OCI-LY1 (cell line): Measurements from ENCODE around the gene GPAM.

Experiments used
- H2AFZ ChIP-seq: fragments of 200-600 bp; sonication (generic), shearing (Covaris generic); 2 replicates; pipeline ENCODE4 v1.6.0; 2014; ENCODE audit warnings: antibody characterized with exemption, mild to moderate bottlenecking, low read length
- H3F3A ChIP-seq: fragments of 200-600 bp; sonication (generic), shearing (Covaris generic); 2 replicates; pipeline ENCODE4 v1.6.0; 2014; ENCODE audit warnings: mild to moderate bottlenecking, antibody characterized with exemption, low read length, moderate library complexity; ENCODE audit not compliant: insufficient read depth
- H3K27ac ChIP-seq: fragments of 200-600 bp; sonication (generic); 2 replicates; pipeline ENCODE4 v1.5.1; 2014; ENCODE audit warnings: low read length, mixed run types, mild to moderate bottlenecking, low read depth; ENCODE audit not compliant: poor library complexity, severe bottlenecking
- H3K27me3 ChIP-seq: fragments of 200-600 bp; sonication (generic); 2 replicates; pipeline ENCODE4 v1.6.0; 2014; ENCODE audit warnings: antibody characterized with exemption, mild to moderate bottlenecking, low read length, moderate library complexity; ENCODE audit not compliant: insufficient read depth
- H3K36me3 ChIP-seq: fragments of 200-600 bp; sonication (generic); 2 replicates; pipeline ENCODE4 v1.6.1; 2014; ENCODE audit warnings: mild to moderate bottlenecking, antibody characterized with exemption, low read length, moderate library complexity, mixed read lengths; ENCODE audit not compliant: insufficient read depth
- H3K4me1 ChIP-seq: fragments of 200-600 bp; sonication (generic); 2 replicates; pipeline ENCODE4 v1.5.1; 2014; ENCODE audit warnings: mild to moderate bottlenecking, low read length, moderate library complexity; ENCODE audit not compliant: insufficient read depth, severe bottlenecking
- H3K4me2 ChIP-seq: fragments of 200-600 bp; sonication (generic), shearing (Covaris generic); 2 replicates; pipeline ENCODE4 v1.6.1; 2014; ENCODE audit warnings: low read length
- H3K4me3 ChIP-seq: fragments of 200-600 bp; sonication (generic); 2 replicates; pipeline ENCODE4 v1.5.1; 2014; ENCODE audit warnings: low read length, low read depth, mild to moderate bottlenecking, mixed read lengths; ENCODE audit not compliant: poor library complexity, severe bottlenecking
- H3K79me2 ChIP-seq: fragments of 200-600 bp; shearing (Covaris generic); 2 replicates; pipeline ENCODE4 v1.6.1; 2016; ENCODE audit warnings: mixed run types, low read length, mixed read lengths; ENCODE audit not compliant: insufficient read depth
- H3K9ac ChIP-seq: fragments of 200-600 bp; sonication (generic), shearing (Covaris generic); 2 replicates; pipeline ENCODE4 v1.6.1; 2014; ENCODE audit warnings: mild to moderate bottlenecking, low read length, mixed read lengths
- H3K9me2 ChIP-seq: fragments of 200-600 bp; sonication (generic), shearing (Covaris generic); 2 replicates; pipeline ENCODE4 v1.6.1; 2014; ENCODE audit warnings: low read depth, mild to moderate bottlenecking, low read length, mixed read lengths
- H3K9me3 ChIP-seq: fragments of 200-600 bp; shearing (Covaris generic); 2 replicates; pipeline ENCODE4 v1.6.1; 2014; ENCODE audit warnings: low read length, mixed read lengths
- H4K20me1 ChIP-seq: fragments of 200-600 bp; sonication (generic), shearing (Covaris generic); 2 replicates; pipeline ENCODE4 v1.6.0; 2016; ENCODE audit warnings: mild to moderate bottlenecking, low read length; ENCODE audit not compliant: insufficient read depth
- CTCF ChIP-seq: fragments of 200-600 bp; sonication (generic), shearing (Covaris generic); IDR thresholded peaks from 2 replicates; pipeline ENCODE4 v1.5.1; 2017; ENCODE audit warnings: mild to moderate bottlenecking, antibody characterized with exemption, low read length, moderate library complexity, mixed read lengths
- EZH2 ChIP-seq: fragments of 200-600 bp; sonication (generic), shearing (Covaris generic); IDR thresholded peaks from 2 replicates; pipeline ENCODE4 v1.8.0; 2017; ENCODE audit warnings: borderline replicate concordance, mixed run types, mild to moderate bottlenecking, antibody characterized with exemption, low read length, moderate library complexity, mixed read lengths

GPAM gene

GRCh38 chr10:112215342-112215774 is 31.8 kb upstream of the GPAM start:
- Histone ChIP-seq H3K27me3 (peaks cover 4% of the 10 kb centered on the region), H2AFZ (no peak overlapping the region), H4K20me1 (no peaks in the 10 kb centered on the region), H3K9me2 (no peaks in the 10 kb centered on the region), H3K9me3 (peaks cover 4% of the 10 kb centered on the region; the same call in 1 of the 2 replicates), H3K9ac (no peak overlapping the region), H3K4me3 (no peak overlapping the region), H3K79me2 (no peaks in the 10 kb centered on the region), H3K27ac (no peak overlapping the region), H3K4me2 (no peak overlapping the region), H3F3A (no peaks in the 10 kb centered on the region), H3K4me1 (no peaks in the 10 kb centered on the region), H3K36me3 (no peaks in the 10 kb centered on the region)
- TF ChIP-seq CTCF (no peak), EZH2 (no peak)

GRCh38 chr10:112214298-112214926 is 30.8 kb upstream of the GPAM start:
- peaks cover 4% of the 10 kb centered on the region for H3K27me3 ChIP-seq
- H3K4me1 ChIP-seq: no peaks in the 10 kb centered on the region
- TF ChIP-seq CTCF (no peak), EZH2 (no peak)
- no peaks in the 10 kb centered on the region for H3K9me3 ChIP-seq
- H3K4me2 ChIP-seq: no peak overlapping the region
- no peaks in the 10 kb centered on the region for H3K79me2 ChIP-seq
- no peaks in the 10 kb centered on the region for H3K36me3 ChIP-seq
- H3K9me2 ChIP-seq: no peaks in the 10 kb centered on the region
- H3K4me3 ChIP-seq: no peak overlapping the region
- H2AFZ ChIP-seq: no peak overlapping the region
- H3K27ac ChIP-seq: no peak overlapping the region
- H3F3A ChIP-seq: no peaks in the 10 kb centered on the region
- no peak overlapping the region for H3K9ac ChIP-seq
- H4K20me1 ChIP-seq: no peaks in the 10 kb centered on the region

GRCh38 chr10:112213836-112214235 is 30.3 kb upstream of the GPAM start:
- no peaks in the 10 kb centered on the region for H3K79me2 ChIP-seq
- H3K9me2 ChIP-seq: no peaks in the 10 kb centered on the region
- H4K20me1 ChIP-seq: no peaks in the 10 kb centered on the region
- H3K36me3 ChIP-seq: no peaks in the 10 kb centered on the region
- H3K9me3 ChIP-seq: no peaks in the 10 kb centered on the region
- TF ChIP-seq EZH2 (no peak), CTCF (no peak)
- no peaks in the 10 kb centered on the region for H3K4me1 ChIP-seq
- H3K27me3 ChIP-seq: peaks cover 4% of the 10 kb centered on the region
- no peak overlapping the region for H2AFZ ChIP-seq
- H3F3A ChIP-seq: no peaks in the 10 kb centered on the region
- no peak overlapping the region for H3K4me2 ChIP-seq
- H3K4me3 ChIP-seq: no peak overlapping the region
- no peak overlapping the region for H3K9ac ChIP-seq
- H3K27ac ChIP-seq: no peak overlapping the region
